Muscle of arm (tissue), 12 donors: ENCODE results near the gene EXOC4. TPM values are rescaled to one million over a fixed set of nuclear protein-coding genes. Genes with fewer than 3 reads are reported as not detected.
"Not testable (repeated sequence)": the region's sequence is repeated elsewhere in the genome, so short reads cannot be mapped to it uniquely, and the experiment has no call there.

Source experiments
- DNase-seq: peaks from one replicate; pipeline ENCODE4 v3.0.0-alpha.2; 2013
- polyA plus RNA-seq, 12 donors: library from polyadenylated mRNA; unstranded; fragments of 120-200 nt; gene quantifications; one replicate each; pipeline ENCODE4 v1.2.1, GENCODE V29; 2013; ENCODE audit not compliant: insufficient read length in 12 of 12

Gene EXOC4
- polyA plus RNA-seq, 12 donors, result 25.2 to 79.1 (median 55.5) TPM; not detected in 1

DNA sequence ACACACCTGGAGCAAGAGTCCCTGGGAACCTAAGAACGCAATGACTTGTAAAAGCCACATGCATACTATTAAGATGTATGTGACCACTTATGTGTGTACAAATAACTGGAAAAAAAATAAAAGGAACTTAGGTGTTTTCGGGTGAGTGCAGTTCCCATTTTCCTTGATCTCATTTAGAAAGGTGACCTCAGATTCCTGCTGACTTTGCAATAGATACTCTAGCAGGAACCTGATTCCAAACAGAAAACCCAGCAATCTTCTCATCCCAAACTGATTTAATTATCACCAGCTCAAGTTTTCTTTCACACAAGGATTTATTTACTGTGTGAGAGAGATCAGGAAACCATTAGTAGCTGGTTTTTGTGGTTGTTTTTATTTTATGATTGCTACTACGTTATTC, 817.8 kb downstream of the EXOC4 start:
- DNase-seq, result no peak

GRCh38 chr7:134071355-134072331, 818.8 kb downstream of the EXOC4 start:
- DNase-seq, result no peak

GRCh38 chr7:134073276-134073675, 820.4 kb downstream of the EXOC4 start:
- DNase-seq, result no peak

GRCh38 chr7:134075799-134076198, 822.9 kb downstream of the EXOC4 start:
- no peak for DNase-seq

GRCh38 chr7:134077560-134077959, 824.7 kb downstream of the EXOC4 start:
- DNase-seq, result not testable (repeated sequence)

- no peak for DNase-seq
Measured at GRCh38 chr7:134078991-134079390, 826.1 kb downstream of the EXOC4 start.

GRCh38 chr7:134081695-134082094, 828.8 kb downstream of the EXOC4 start:
- DNase-seq, result no peak

- DNase-seq, result no peak
Measured at GRCh38 chr7:134083766-134084487, 831.0 kb downstream of the EXOC4 start.

- DNase-seq, result no peak
Measured at GRCh38 chr7:134084488-134085144, 831.7 kb downstream of the EXOC4 start.

DNA sequence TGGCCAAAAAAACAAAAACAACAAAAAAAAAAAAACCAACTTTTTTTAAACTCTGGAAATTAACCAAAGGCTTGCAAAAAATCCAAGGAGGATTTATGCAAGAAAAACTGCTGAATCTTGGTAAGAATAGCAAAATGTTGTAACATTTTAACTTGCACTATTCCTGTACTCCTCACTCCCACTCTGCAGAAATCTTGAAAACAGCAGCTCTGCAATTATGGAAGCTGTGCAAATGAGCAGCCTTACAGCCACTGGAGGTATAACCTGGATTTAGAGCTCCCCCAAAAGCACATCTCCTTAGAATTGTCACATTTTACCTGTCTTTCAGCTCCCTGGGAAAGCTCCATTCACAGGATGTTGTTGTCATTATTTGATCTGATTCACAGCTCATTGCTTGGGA, 832.4 kb downstream of the EXOC4 start:
- DNase-seq, result no peak

GRCh38 chr7:134086998-134087735, 834.3 kb downstream of the EXOC4 start:
- no peak for DNase-seq

- DNase-seq, result no peak
Measured at GRCh38 chr7:134088199-134088598, 835.3 kb downstream of the EXOC4 start.

- no peak for DNase-seq
Measured at GRCh38 chr7:134089446-134089845, 836.6 kb downstream of the EXOC4 start.

DNA sequence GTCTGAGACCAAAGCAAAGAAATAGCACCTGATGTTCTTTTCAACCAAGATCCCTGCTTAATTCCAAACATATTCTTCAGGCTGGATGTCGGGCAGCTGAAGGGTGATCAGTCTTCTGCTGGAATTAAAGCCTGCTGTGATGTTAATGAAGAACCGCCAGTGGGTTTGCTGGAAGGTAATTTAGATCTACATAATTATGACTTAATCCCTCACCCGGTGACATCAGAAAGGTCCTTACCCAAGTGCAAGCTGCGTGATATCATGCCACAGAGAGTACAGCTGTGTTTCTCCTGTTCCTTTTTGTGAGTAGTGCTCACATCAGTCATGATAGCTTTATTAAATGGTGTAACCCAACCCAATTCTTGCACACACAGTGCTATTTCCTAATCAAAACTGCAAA, 845.2 kb downstream of the EXOC4 start:
- DNase-seq, result no peak

- no peak for DNase-seq
Measured at GRCh38 chr7:134101716-134102115, 848.8 kb downstream of the EXOC4 start.

- no peak for DNase-seq
Measured at GRCh38 chr7:134104166-134104565, 851.3 kb downstream of the EXOC4 start.

GRCh38 chr7:134105841-134106240, 853.0 kb downstream of the EXOC4 start:
- DNase-seq, result no peak

GRCh38 chr7:134108802-134109201, 855.9 kb downstream of the EXOC4 start:
- DNase-seq, result no peak

GRCh38 chr7:134113655-134114054, 860.8 kb downstream of the EXOC4 start:
- DNase-seq, result no peak

- DNase-seq, result no peak
Measured at GRCh38 chr7:134114992-134115391, 862.1 kb downstream of the EXOC4 start.
